CD4-positive, alpha-beta memory T cell (primary cell): ENCODE results near the gene NELFB. TPM values are rescaled to one million over a fixed set of nuclear protein-coding genes. Genes with fewer than 3 reads are reported as not detected.

Experiments used
- CTCF ChIA-PET: fragments of 350-600 bp; sonication (Branson Sonifier 250); formaldehyde crosslinking; loops from one replicate; lab custom pipeline; 2021; ENCODE audit warnings: inconsistent platforms; ENCODE audit not compliant: partially characterized antibody; lab: Charles Lee
- POLR2A ChIA-PET: fragments of 350-600 bp; sonication (Branson Sonifier 250); formaldehyde crosslinking; loops from one replicate; lab custom pipeline; 2021; ENCODE audit not compliant: partially characterized antibody; lab: Charles Lee
- DNase-seq, 5 donors: peaks; one replicate each; pipeline versions ENCODE4 v3.0.0 to v3.0.0-alpha.2; 2020 to 2022; ENCODE audit warnings: mixed read lengths in 1 of 5
- H3K27ac ChIP-seq: one replicate; pipeline ENCODE4 v1.7.0; 2013; ENCODE audit warnings: low read depth, low read length
- H3K27me3 ChIP-seq: 2 replicates; pipeline ENCODE4 v1.7.0; 2013; ENCODE audit warnings: mild to moderate bottlenecking, low read length, moderate library complexity; ENCODE audit not compliant: insufficient read depth
- H3K36me3 ChIP-seq: 2 replicates; pipeline ENCODE4 v1.7.0; 2013; ENCODE audit warnings: mild to moderate bottlenecking, low read length, moderate library complexity; ENCODE audit not compliant: insufficient read depth
- H3K4me1 ChIP-seq: 2 replicates; pipeline ENCODE4 v1.7.0; 2013; ENCODE audit warnings: mild to moderate bottlenecking, low read length, moderate library complexity; ENCODE audit not compliant: insufficient read depth
- H3K4me3 ChIP-seq, 2 donors: one replicate each; pipeline ENCODE4 v1.7.0; 2013; ENCODE audit warnings: low read length in 2 of 2, mild to moderate bottlenecking in 1 of 2
- H3K9me3 ChIP-seq, 2 donors: one replicate each; pipeline ENCODE4 v1.7.0; 2013; ENCODE audit warnings: low read length in 2 of 2, control low read depth in 1 of 2; ENCODE audit not compliant: control insufficient read depth in 1 of 2
- H3K27ac Mint-ChIP-seq, 7 donors: one replicate each; pipeline ENCODE4 v1.8.0; 2020 to 2021; ENCODE audit warnings: mixed read lengths in 7 of 7, mild to moderate bottlenecking in 6 of 7, inconsistent platforms in 3 of 7, moderate library complexity in 3 of 7
- H3K27me3 Mint-ChIP-seq, 2 donors: one replicate each; pipeline ENCODE4 v1.8.0; 2020 to 2021; ENCODE audit warnings: mixed read lengths in 2 of 2
- H3K36me3 Mint-ChIP-seq, 2 donors: one replicate each; pipeline ENCODE4 v1.8.0; 2020 to 2021; ENCODE audit warnings: mixed read lengths in 2 of 2, inconsistent platforms in 1 of 2, mild to moderate bottlenecking in 1 of 2
- H3K4me1 Mint-ChIP-seq, 4 donors: one replicate each; pipeline ENCODE4 v1.8.0; 2020 to 2021; ENCODE audit warnings: mixed read lengths in 4 of 4, mild to moderate bottlenecking in 1 of 4
- H3K4me3 Mint-ChIP-seq, 8 donors: one replicate each; pipeline ENCODE4 v1.8.0; 2020 to 2021; ENCODE audit warnings: mixed read lengths in 8 of 8, mild to moderate bottlenecking in 7 of 8, moderate library complexity in 6 of 8, inconsistent platforms in 3 of 8
- H3K9me3 Mint-ChIP-seq, 8 donors: one replicate each; pipeline ENCODE4 v1.8.0; 2020 to 2021; ENCODE audit warnings: mixed read lengths in 8 of 8, mild to moderate bottlenecking in 5 of 8, inconsistent platforms in 3 of 8, moderate library complexity in 1 of 8
- intact Hi-C: fragments of 100-400 bp; cut with micrococcal nuclease; formaldehyde crosslinking; loops from one replicate; pipeline ENCODE4 v1.15.1; 2023
- polyA plus RNA-seq, 2 donors: library from polyadenylated mRNA; unstranded; fragments of 300-500 nt; fragmentation: Illumina TruSeq; gene quantifications; one replicate each; pipeline ENCODE4 v1.2.3, GENCODE V29; 2021
- total RNA-seq, 2 experiments: library from RNA; stranded (reverse); gene quantifications; one replicate each; pipeline ENCODE4 v1.2.3, GENCODE V29; 2021

NELFB gene
- total and polyA plus RNA-seq, 4 experiments from 2014 or later = 28.3 to 44.9 (median 36.5) TPM

DNA sequence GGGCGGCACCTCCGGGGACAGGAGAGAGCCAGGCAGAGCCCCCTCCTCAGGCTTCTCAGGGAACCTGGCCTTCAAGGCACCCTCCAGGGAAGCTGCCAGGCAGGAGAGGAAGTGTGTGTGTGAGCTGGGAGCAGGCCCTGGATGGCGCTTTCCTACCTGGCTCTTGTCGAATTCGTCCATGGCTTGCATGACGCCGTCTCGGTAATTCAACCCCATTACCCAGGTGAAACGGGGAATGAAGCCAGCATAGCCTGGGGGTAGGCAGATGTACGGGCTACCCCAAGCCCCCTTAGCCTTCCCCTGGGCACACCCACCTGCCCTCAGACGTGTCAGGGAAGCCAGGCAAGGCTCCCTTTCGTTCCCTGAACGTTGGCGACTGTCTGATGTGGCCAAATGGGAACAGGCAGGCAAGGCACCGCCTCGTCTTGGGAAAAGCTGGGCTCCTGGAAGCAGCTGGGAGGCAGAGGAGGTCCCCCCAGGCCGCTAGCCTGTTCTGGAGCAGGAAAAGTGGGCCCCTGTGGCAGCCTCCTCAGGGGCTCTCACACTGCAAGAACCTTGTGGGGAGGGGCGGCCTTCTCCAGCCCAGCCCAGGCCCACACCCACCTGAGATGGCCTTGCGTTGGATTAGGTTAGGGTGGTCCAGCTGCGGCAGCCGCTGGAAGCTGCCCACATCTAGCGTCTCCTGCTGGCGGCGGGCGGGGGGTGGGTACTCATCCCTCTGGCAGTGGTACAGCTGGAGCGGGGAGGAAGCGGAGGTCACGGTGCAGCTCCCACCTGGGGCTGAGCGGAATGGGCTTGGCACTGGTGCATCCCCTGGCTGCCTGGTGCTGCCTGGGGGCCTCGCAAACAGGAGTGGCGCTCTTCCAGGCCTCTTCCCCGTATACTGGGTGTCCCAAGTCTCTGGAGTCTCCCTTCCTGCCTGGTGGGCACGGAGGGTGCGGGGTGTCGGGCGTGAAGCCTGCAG is 10.4 kb upstream of the NELFB start:
- H3K4me3 ChIP-seq = no peak overlapping the region
- H3K9me3 ChIP-seq = no peaks in the 10 kb centered on the region
- peaks cover 18% of the 10 kb centered on the region for H3K36me3 ChIP-seq
- peaks cover 6 to 28% (median 20%) of the 10 kb centered on the region in 4 donors for H3K4me1 Mint-ChIP-seq
- H3K4me3 Mint-ChIP-seq = peak overlapping the region in 1 of 8 donors; percentile 26
- no peaks in the 10 kb centered on the region for H3K27me3 ChIP-seq
- H3K27ac Mint-ChIP-seq = peak overlapping the region in 2 of 7 donors; percentile 41 to 86
- peaks cover 18% of the 10 kb centered on the region for H3K4me1 ChIP-seq
- intact Hi-C loops = loop anchor here (5.0 kb wide), 1 partner anchor 363 kb away; the partner anchor contains the start of gene ARRDC1
- ChIA-PET CTCF (interaction anchor here (0.6 to 1.3 kb wide), 3 partner anchors 8 to 110 kb away, joined by 3 to 5 read pairs (median 3); no protein-coding TSS in a partner anchor), POLR2A (interaction anchor here (0.8 to 10.3 kb wide), 4 partner anchors 9 to 115 kb away, joined by 3 to 260 read pairs (median 31); partner anchors contain the start of genes CYSRT1, NELFB, RNF208 and STPG3)
- H3K36me3 Mint-ChIP-seq = peaks cover 10 to 11% of the 10 kb centered on the region in 2 donors
- no peak for DNase-seq
- H3K27ac ChIP-seq = no peak overlapping the region
- peaks cover 0 to 2% of the 10 kb centered on the region in 2 donors for H3K27me3 Mint-ChIP-seq
- H3K9me3 Mint-ChIP-seq = peaks cover 0 to 9% (median 0%) of the 10 kb centered on the region in 8 donors

DNA sequence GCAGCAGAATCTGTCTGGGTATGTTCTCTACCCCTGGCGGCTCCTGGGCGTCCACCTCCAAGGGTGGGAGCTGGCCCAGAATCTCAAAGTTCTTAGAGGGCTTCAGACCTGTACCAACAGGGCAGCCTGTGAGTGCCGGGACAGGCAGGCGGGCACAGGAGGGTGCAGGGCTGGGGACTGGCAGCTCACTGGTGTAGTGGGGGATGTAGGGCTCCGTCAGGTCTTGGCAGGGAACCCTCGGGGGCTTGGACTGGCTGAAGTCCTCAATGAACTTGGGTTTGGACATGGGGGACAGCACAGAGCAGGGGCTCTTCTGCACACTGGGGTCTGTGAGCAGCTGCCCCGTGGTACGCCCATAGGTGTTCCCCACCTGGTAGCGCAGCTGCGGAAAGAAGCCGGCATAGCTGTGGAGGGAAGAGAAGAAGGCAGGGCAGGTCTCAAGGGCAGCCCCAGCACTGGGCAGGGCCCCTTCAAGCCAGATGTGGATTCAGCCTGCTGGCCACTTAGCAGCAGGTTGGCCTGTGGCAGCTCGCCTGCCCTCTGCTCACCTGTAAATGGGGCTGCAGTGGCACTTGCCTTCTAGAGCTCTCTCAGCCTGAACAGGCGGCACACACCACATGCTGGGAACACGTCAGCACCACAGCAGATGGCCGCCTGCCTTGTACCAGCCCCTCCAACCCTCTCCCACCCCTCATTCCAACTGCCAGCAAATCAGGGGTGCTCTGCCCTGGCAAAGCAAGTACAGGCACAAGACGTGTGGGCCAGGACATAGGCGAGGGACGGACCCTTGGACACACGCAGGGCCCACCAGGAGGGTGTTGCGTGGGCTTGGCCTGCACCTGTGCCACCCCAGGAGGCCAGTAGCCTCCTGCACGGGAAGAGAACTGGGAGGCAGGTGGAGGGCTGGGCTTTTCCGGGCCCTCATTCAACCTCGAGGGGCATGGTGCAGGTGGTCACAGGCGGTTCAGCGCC is 9.4 kb upstream of the NELFB start:
- Mint-ChIP-seq H3K4me3 (no peak overlapping the region), H3K36me3 (peaks cover 10 to 11% of the 10 kb centered on the region in 2 donors)

DNA sequence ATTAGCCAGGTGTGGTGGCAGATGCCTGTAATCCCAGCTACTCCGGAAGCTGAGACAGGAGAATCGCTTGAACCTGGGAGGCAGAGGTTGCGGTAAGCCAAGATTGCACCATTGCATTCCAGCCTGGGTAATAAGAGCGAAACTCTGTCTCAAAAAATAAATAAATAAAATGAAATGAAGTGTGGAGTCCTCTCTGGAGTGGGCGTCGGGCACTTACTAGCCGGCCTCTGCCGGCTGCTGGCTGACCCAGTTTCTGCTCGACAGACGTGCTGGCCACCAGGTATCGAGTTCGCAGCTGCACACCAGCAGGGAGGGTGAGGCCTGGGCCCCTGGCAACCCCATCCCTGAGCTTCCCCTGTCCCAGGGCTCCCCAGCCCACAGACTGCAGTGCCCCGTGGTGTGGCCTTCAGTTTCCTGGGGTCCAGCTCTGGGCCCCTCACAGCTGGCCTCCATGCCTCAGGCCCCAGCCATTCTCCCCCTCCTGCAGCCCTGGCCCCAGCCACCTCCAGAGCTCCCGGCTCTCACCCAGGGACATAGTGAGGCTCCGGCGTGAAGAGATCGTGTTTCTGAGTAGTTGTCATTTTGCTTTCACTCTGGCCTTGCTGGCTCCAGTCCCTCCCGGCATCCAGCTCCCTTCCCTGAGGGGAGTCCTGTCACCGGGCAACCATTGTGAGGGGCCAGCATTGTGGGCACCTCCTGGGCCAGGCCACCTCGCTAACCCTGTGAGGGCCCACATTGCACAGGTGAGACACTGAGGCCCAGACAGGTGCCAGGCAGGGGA is 7.8 kb upstream of the NELFB start:
- H3K36me3 ChIP-seq = peaks cover 15% of the 10 kb centered on the region
- peaks cover 10% of the 10 kb centered on the region for H3K4me1 ChIP-seq
- H3K4me3 Mint-ChIP-seq = no peak overlapping the region
- no peak overlapping the region for H3K4me3 ChIP-seq
- DNase-seq = peak in 1 of 5 donors; percentile 27
- CTCF ChIA-PET = interaction anchor here (1.4 kb wide), 1 partner anchor 11 kb away, joined by 6 read pairs; no protein-coding TSS in a partner anchor
- H3K4me1 Mint-ChIP-seq = peaks cover 5 to 21% (median 13%) of the 10 kb centered on the region in 4 donors
- H3K9me3 Mint-ChIP-seq = peaks cover 0 to 5% (median 0%) of the 10 kb centered on the region in 8 donors
- POLR2A ChIA-PET = interaction anchor here (1.2 kb wide), 1 partner anchor 47 kb away, joined by 4 read pairs; the partner anchor contains the start of gene TPRN
- no peaks in the 10 kb centered on the region for H3K27me3 Mint-ChIP-seq
- peak overlapping the region in 1 of 7 donors; percentile 40 for H3K27ac Mint-ChIP-seq
- peaks cover 6 to 8% of the 10 kb centered on the region in 2 donors for H3K36me3 Mint-ChIP-seq
- no peaks in the 10 kb centered on the region for H3K27me3 ChIP-seq
- H3K27ac ChIP-seq = no peak overlapping the region
- no peaks in the 10 kb centered on the region for H3K9me3 ChIP-seq
- intact Hi-C loops = no loop called here

More for the DNA sequence above, 9.4 kb upstream of the NELFB start:
- CTCF ChIA-PET = interaction anchor here (1.3 kb wide), 1 partner anchor 9 kb away, joined by 5 read pairs; no protein-coding TSS in a partner anchor
- DNase-seq = peak in 1 of 5 donors; percentile 38
- peaks cover 0 to 2% of the 10 kb centered on the region in 2 donors for H3K27me3 Mint-ChIP-seq
- intact Hi-C loops = no loop called here
- peaks cover 0 to 9% (median 0%) of the 10 kb centered on the region in 8 donors for H3K9me3 Mint-ChIP-seq
- peaks cover 6 to 27% (median 19%) of the 10 kb centered on the region in 4 donors for H3K4me1 Mint-ChIP-seq
- Histone ChIP-seq H3K27ac (no peak overlapping the region), H3K36me3 (peaks cover 18% of the 10 kb centered on the region), H3K4me3 (no peak overlapping the region), H3K27me3 (no peaks in the 10 kb centered on the region), H3K4me1 (peaks cover 16% of the 10 kb centered on the region), H3K9me3 (no peaks in the 10 kb centered on the region)
- H3K27ac Mint-ChIP-seq = peak overlapping the region in 2 of 7 donors; percentile 42 to 44
- POLR2A ChIA-PET = interaction anchor here (0.8 to 10.3 kb wide), 2 partner anchors 9 to 30 kb away, joined by 3 to 260 read pairs; partner anchors contain the start of genes NELFB and STPG3

DNA sequence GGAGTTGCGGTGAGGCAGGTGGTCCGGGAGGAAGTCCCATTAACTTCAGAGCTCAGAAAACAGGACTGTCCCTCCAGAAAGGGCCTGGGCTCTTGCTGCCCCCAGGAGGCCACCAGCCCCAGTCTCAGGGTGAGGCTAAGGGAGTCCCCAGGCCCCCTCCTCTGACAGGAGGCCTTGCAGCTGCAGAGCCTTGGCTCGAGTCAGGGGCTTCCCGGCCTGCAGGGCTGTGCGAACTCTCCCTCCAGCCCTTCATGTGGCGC is 7.3 kb upstream of the NELFB start:
- DNase-seq = no peak
- H3K4me1 Mint-ChIP-seq = peaks cover 0 to 15% (median 8%) of the 10 kb centered on the region in 4 donors
- no peak overlapping the region for H3K4me3 ChIP-seq
- intact Hi-C loops = no loop called here
- no peaks in the 10 kb centered on the region for H3K9me3 ChIP-seq
- no peaks in the 10 kb centered on the region for H3K27me3 ChIP-seq
- H3K36me3 ChIP-seq = peaks cover 9% of the 10 kb centered on the region
- H3K27ac Mint-ChIP-seq = peak overlapping the region in 1 of 7 donors; percentile 40
- H3K4me3 Mint-ChIP-seq = no peak overlapping the region
- POLR2A ChIA-PET = interaction anchor here (1.2 kb wide), 1 partner anchor 47 kb away, joined by 4 read pairs; the partner anchor contains the start of gene TPRN
- peaks cover 0 to 2% (median 0%) of the 10 kb centered on the region in 8 donors for H3K9me3 Mint-ChIP-seq
- H3K27ac ChIP-seq = no peak overlapping the region
- no peaks in the 10 kb centered on the region for H3K27me3 Mint-ChIP-seq
- H3K4me1 ChIP-seq = peaks cover 5% of the 10 kb centered on the region
- CTCF ChIA-PET = interaction anchor here (1.4 kb wide), 1 partner anchor 11 kb away, joined by 6 read pairs; no protein-coding TSS in a partner anchor
- peaks cover 2 to 3% of the 10 kb centered on the region in 2 donors for H3K36me3 Mint-ChIP-seq

DNA sequence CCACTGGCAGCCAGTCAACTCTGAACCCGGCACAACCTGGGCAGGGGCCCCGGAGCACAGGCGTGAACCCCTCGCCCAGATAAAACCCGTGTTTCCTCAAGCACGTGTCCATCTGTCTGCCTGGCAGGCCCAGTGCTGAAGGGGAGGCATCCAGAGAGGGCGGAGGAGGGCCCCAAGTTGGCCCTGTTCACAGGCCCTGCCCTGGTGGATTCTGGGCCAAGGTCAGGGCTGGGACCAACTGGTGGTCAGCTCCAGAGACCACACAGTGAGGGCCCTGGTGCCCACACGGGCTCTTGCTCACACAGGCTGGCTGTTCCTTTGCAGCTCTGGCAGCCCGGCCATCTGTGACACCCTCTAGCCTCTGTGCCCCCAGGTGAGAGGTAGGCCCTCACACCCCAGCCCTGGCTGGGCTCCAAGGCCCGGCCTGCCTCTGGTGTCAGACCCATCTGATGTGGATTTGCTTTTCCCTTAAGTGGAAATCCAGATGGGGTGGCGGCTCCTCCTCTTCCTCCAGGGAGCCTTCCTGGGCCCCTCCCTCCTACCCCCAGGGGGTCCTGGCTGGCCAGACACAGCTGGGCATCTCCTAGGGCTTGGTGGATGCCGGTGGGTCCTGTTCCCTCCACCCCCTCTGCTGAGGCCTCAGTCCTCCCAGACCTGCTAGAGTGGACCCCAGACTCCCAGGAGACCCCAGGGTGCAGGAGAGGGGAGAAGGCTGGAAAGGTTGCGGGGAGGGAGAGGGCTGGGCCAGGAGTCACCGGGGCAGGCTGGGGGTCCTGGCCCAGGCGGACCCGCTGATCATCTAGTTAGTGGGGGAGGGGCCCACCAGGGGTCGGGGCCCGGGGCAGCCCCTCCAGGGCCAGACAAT is 4.6 kb upstream of the NELFB start:
- Mint-ChIP-seq H3K27me3 (no peaks in the 10 kb centered on the region), H3K9me3 (peaks cover 0 to 3% (median 0%) of the 10 kb centered on the region in 8 donors), H3K4me1 (peaks cover under 1 to 6% (median 2%) of the 10 kb centered on the region in 4 donors), H3K36me3 (peaks cover 0 to under 1% of the 10 kb centered on the region in 2 donors), H3K4me3 (no peak overlapping the region), H3K27ac (no peak overlapping the region)
- Histone ChIP-seq H3K4me1 (peaks cover 9% of the 10 kb centered on the region), H3K9me3 (no peaks in the 10 kb centered on the region), H3K27ac (no peak overlapping the region), H3K36me3 (no peaks in the 10 kb centered on the region), H3K4me3 (no peak overlapping the region), H3K27me3 (no peaks in the 10 kb centered on the region)
- CTCF ChIA-PET = no interaction called here
- peak in 1 of 5 donors; percentile 12 for DNase-seq
- intact Hi-C loops = no loop called here
- POLR2A ChIA-PET = interaction anchor here (10.6 kb wide), 1 partner anchor 9 kb away, joined by 260 read pairs; the partner anchor contains the start of gene TUBB4B
